Hepatocyte (in vitro differentiated cells): ENCODE measurements around the gene MTARC1.

Experiments
- CTCF ChIP-seq: fragments of 200-600 bp; sonication (generic); IDR thresholded peaks from 2 replicates; pipeline ENCODE4 v1.5.1; 2016; ENCODE audit warnings: antibody characterized with exemption, mild to moderate bottlenecking; ENCODE audit not compliant: poor library complexity
- EZH2 ChIP-seq: fragments of 200-600 bp; sonication (generic); IDR thresholded peaks from 2 replicates; pipeline ENCODE4 v1.6.1; 2016; ENCODE audit warnings: antibody characterized with exemption, mild to moderate bottlenecking, borderline replicate concordance

GRCh38 chr1:220828950-220829586, 42.4 kb downstream of the MTARC1 start:
- TF ChIP-seq CTCF: no peak
- no peak for TF ChIP-seq EZH2
